ENCODE measurements around the gene EML3.
"Not testable (repeated sequence)": the region's sequence is repeated elsewhere in the genome, so short reads cannot be mapped to it uniquely, and the experiment has no call there.

EML3 gene

GRCh38 chr11:62580959-62581715, 31.4 kb downstream of the EML3 start:
- Mint-ChIP-seq H3K36me3 (ENCODE audit: insufficient read depth) (peaks cover 41% of the 10 kb centered on the region), H3K27me3 (no peaks in the 10 kb centered on the region), H3K4me1 (ENCODE audit: low read depth in 2 of 2) (peaks cover 0 to 3% of the 10 kb centered on the region in 2 donors), H3K4me3 (no peak overlapping the region), H3K27ac (no peak overlapping the region), H3K9me3 (no peaks in the 10 kb centered on the region)
- no peak for ATAC-seq (replicated peaks)
- no peak for DNase-seq

GRCh38 chr11:62579252-62579651, 33.3 kb downstream of the EML3 start:
- ATAC-seq (replicated peaks) (no peak), DNase-seq (no peak)
- no peaks in the 10 kb centered on the region for H3K9me3 Mint-ChIP-seq
- no peak overlapping the region for H3K4me3 Mint-ChIP-seq
- no peaks in the 10 kb centered on the region for H3K27me3 Mint-ChIP-seq
- peaks cover 13 to 16% of the 10 kb centered on the region in 2 donors for H3K4me1 Mint-ChIP-seq (ENCODE audit: low read depth in 2 of 2)
- H3K27ac Mint-ChIP-seq, result no peak overlapping the region
- peaks cover 38% of the 10 kb centered on the region for H3K36me3 Mint-ChIP-seq (ENCODE audit: insufficient read depth)

GRCh38 chr11:62578541-62578940, 34.0 kb downstream of the EML3 start:
- Mint-ChIP-seq H3K27ac (no peak overlapping the region), H3K36me3 (ENCODE audit: insufficient read depth) (peaks cover 43% of the 10 kb centered on the region), H3K4me1 (ENCODE audit: low read depth in 2 of 2) (peaks cover 17 to 18% of the 10 kb centered on the region in 2 donors), H3K4me3 (no peak overlapping the region), H3K9me3 (no peaks in the 10 kb centered on the region), H3K27me3 (no peaks in the 10 kb centered on the region)
- DNase-seq (no peak), ATAC-seq (replicated peaks) (no peak)

DNA sequence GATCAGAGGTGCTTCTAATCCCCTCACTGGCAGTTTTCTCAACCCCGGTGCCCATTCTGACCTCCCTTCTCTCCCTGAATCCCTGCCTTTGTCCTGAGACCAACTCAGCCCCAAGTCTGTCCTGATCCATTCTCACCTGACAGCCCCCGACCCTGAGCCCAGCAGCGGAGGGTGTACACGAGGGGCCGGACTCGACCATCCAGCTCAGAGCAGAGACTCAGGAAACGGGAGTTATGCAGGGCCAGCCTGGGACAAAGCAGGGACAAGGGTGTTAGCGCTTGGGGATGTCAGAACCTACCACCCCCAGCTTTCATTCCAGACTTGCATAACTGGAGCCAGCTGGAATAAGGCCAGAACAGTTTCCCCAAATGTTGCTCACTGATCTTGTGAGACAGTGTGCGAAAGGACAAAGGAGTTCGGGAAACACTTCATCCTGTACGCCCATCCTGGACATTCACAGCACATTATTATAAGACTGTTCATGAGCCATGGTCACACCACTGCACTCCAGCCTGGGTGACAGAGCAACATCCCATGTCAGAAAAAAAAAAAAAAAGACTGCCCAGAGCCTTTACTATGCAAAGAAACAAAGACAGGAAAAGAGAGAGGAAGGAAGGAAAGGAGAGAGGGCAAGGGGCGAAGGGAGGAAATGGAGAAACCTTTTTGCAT, 35.4 kb downstream of the EML3 start:
- no peak for ATAC-seq (replicated peaks)
- no peak for DNase-seq
- H3K9me3 Mint-ChIP-seq, result no peaks in the 10 kb centered on the region
- H3K4me3 Mint-ChIP-seq, result no peak overlapping the region
- H3K4me1 Mint-ChIP-seq (ENCODE audit: low read depth in 2 of 2), result peaks cover 31 to 32% of the 10 kb centered on the region in 2 donors
- no peaks in the 10 kb centered on the region for H3K27me3 Mint-ChIP-seq
- peaks cover 57% of the 10 kb centered on the region for H3K36me3 Mint-ChIP-seq (ENCODE audit: insufficient read depth)
- no peak overlapping the region for H3K27ac Mint-ChIP-seq

DNA sequence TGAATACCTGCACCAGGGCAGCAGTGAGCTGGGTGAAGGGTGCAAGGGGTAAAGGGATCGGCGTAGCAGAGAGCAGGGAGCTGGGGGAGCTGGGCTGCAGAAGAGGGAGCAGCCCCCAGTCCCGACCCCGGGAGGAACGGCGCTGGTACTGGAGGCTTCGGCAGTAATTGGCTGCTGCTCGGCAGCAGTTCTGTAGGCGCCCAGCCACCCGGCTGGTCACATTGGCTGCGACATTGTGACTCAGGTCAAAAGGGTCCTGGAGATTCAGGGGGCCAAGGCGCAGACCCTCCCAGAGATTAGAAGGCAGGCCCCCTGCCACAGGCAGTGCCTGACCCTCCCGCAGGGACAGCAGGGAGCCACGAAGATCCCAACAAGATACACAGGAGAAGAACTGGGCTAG, 36.7 kb downstream of the EML3 start:
- peaks cover 67% of the 10 kb centered on the region for H3K36me3 Mint-ChIP-seq (ENCODE audit: insufficient read depth)

DNA sequence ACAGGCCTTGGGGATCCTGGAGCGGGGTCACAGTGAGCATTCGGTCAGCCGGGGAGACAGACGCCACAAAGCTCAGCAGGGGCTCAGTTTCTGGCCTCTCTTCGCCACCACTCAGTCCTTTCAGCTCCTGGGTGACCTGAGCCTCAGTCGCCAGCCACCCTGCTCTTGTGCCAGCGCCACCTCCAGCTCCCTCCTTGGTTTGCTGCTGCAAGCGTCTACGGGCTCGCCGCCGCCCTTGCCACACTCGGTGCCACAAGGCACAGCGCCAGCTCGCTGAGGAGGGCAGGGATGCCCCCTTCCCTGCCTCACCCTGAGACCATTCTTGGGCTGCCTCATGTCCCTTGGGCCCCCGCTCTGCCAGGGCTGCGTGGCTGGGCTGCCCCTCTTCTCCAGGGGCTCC, 37.4 kb downstream of the EML3 start:
- no peak for DNase-seq
- Mint-ChIP-seq H3K4me1 (ENCODE audit: low read depth in 2 of 2) (peaks cover 43 to 46% of the 10 kb centered on the region in 2 donors), H3K27me3 (no peaks in the 10 kb centered on the region), H3K27ac (peak overlapping the region; percentile 96 to 97), H3K9me3 (no peaks in the 10 kb centered on the region), H3K36me3 (ENCODE audit: insufficient read depth) (peaks cover 69% of the 10 kb centered on the region), H3K4me3 (peak overlapping the region; percentile 95 to 99)
- no peak for ATAC-seq (replicated peaks)

More for the DNA sequence above, 36.7 kb downstream of the EML3 start:
- H3K9me3 Mint-ChIP-seq, result no peaks in the 10 kb centered on the region
- H3K27me3 Mint-ChIP-seq, result no peaks in the 10 kb centered on the region
- ATAC-seq (replicated peaks), result no peak
- peak overlapping the region; percentile 59 to 81 for H3K27ac Mint-ChIP-seq
- peaks cover 40 to 44% of the 10 kb centered on the region in 2 donors for H3K4me1 Mint-ChIP-seq (ENCODE audit: low read depth in 2 of 2)
- H3K4me3 Mint-ChIP-seq, result peak overlapping the region; percentile 95 to 99
- no peak for DNase-seq

DNA sequence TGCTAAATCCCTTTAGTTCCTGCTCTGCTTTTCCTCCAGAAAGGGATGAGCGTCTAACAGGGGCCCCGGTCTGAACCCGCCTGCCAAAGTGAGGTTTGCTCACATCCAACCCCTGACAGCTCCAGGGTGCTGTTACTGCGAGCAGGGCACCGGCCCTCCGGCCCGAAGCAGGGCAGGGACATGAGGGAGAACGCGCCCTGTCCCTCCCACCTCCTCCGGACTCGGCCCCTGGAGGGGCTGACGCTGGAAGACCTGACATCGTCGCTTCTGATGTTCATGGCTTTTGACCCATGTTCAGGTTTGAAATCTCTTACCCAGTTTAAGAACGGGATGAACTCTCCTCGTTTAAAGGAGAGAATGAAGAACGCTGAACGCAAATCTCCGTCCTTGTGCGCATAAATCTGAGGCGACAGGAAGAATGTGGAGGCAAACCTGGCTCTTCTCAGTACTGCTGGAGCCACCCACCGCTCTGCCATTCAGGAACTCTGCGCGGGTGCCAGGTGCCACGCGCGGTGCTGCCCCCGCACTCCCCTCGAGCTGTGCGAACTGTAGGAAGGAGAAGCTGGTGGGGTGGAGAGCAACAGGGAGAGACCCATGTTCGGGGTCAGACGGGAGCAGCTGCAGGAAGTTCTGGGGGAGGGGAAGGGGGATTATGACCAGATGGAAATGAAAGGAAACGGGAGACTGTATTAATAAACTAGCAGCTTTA, 38.1 kb downstream of the EML3 start:
- Mint-ChIP-seq H3K36me3 (ENCODE audit: insufficient read depth) (peaks cover 75% of the 10 kb centered on the region), H3K27ac (peak overlapping the region; percentile 96 to 97), H3K27me3 (no peaks in the 10 kb centered on the region), H3K9me3 (no peaks in the 10 kb centered on the region), H3K4me1 (ENCODE audit: low read depth in 2 of 2) (peaks cover 45 to 48% of the 10 kb centered on the region in 2 donors), H3K4me3 (peak overlapping the region; percentile 95 to 99)
- no peak for DNase-seq
- peak; percentile 7 for ATAC-seq (replicated peaks)

DNA sequence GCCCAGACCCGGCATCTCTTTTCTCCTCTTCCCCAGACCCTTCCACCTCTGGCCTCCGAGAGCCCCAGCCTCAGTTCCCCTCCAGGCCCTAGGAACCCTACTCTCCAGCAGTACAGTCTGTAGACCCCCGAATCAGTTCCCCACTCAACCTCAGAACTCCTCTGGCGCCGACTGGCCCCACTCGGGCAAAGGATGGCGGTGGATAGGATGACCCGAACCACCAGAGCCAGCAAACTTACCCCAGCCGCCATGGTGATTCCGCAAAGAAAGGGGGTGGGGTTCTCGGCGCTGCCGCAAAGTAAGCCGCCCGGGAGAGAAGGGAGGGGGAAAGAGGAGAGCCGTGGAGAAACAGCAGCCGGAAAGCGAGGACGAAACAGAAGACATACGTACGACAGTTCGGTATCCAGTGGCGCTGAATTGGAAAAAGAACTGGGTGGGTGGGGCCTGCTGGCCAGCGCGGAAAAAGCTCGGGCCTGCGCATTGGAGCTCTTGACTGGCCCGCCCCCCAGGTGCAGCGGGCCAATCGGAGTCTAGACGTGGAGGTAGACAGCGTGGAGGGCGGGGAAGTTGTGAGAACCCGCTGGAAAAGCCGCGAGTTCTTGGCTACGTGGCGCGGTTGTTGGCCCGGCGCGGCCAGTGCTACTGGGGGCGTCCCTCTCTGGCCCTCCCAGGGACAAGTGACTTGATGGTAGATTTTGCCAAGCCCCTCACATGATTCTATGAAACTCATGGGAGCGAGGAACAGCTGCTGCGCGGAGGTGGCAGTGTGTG, 38.8 kb downstream of the EML3 start, which contains the start of gene EEF1G:
EEF1G (minus strand) TSS at position 300 of the 771 bp plus-strand sequence; CDS start at position 251, 49 bp downstream.
- Mint-ChIP-seq H3K36me3 (ENCODE audit: insufficient read depth) (peaks cover 82% of the 10 kb centered on the region), H3K9me3 (no peaks in the 10 kb centered on the region), H3K4me1 (ENCODE audit: low read depth in 2 of 2) (peaks cover 45 to 48% of the 10 kb centered on the region in 2 donors)

GRCh38 chr11:62573006-62573591, 39.5 kb downstream of the EML3 start:
- peaks cover 45 to 48% of the 10 kb centered on the region in 2 donors for H3K4me1 Mint-ChIP-seq (ENCODE audit: low read depth in 2 of 2)
- no peaks in the 10 kb centered on the region for H3K27me3 Mint-ChIP-seq
- ATAC-seq (replicated peaks) (peak; percentile 11), DNase-seq (peak in 1 of 3 experiments; percentile 29)
- H3K27ac Mint-ChIP-seq, result peak overlapping the region; percentile 96 to 97
- no peaks in the 10 kb centered on the region for H3K9me3 Mint-ChIP-seq
- H3K4me3 Mint-ChIP-seq, result peak overlapping the region; percentile 95 to 99
- H3K36me3 Mint-ChIP-seq (ENCODE audit: insufficient read depth), result peaks cover 82% of the 10 kb centered on the region

More for the DNA sequence above, 38.8 kb downstream of the EML3 start, which contains the start of gene EEF1G:
- peak; percentile 96 to 97 (median 97) for DNase-seq
- peak within 1 kb of the TSS; percentile 96 to 97 for H3K27ac Mint-ChIP-seq
- H3K27me3 Mint-ChIP-seq, result no peaks in the 10 kb centered on the region
- peak within 1 kb of the TSS; percentile 95 to 99 for H3K4me3 Mint-ChIP-seq
- ATAC-seq (replicated peaks), result peak; percentile 91

GRCh38 chr11:62572431-62572830, 40.1 kb downstream of the EML3 start:
- ATAC-seq (replicated peaks) (no peak), DNase-seq (no peak)
- Mint-ChIP-seq H3K27me3 (no peaks in the 10 kb centered on the region), H3K36me3 (ENCODE audit: insufficient read depth) (peaks cover 82% of the 10 kb centered on the region), H3K4me3 (peak overlapping the region; percentile 95 to 99), H3K4me1 (ENCODE audit: low read depth in 2 of 2) (peaks cover 45 to 49% of the 10 kb centered on the region in 2 donors), H3K9me3 (no peaks in the 10 kb centered on the region), H3K27ac (peak overlapping the region; percentile 96 to 97)

DNA sequence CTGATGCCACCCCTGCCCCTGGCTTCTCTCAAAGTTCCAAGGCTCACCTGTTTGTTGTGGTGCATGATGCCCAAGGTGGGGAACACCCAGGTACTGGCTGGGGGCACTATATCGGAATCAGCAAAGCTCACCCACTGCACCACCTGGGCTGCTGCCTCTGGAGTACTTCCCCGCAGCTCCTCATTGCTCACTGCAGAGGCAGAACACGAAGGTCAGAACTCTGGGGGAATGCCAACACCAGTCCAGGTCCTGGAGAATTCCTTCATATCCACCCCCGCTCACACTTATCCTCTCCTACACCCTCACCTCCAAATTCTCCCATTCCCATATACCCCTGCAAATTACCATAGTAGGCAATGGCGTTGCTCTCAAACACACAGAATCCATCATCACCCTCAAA, 41.1 kb downstream of the EML3 start:
- Mint-ChIP-seq H3K36me3 (ENCODE audit: insufficient read depth) (peaks cover 86% of the 10 kb centered on the region), H3K4me3 (peak overlapping the region; percentile 31 to 95), H3K27ac (peak overlapping the region; percentile 73 to 96), H3K4me1 (ENCODE audit: low read depth in 2 of 2) (peaks cover 50 to 56% of the 10 kb centered on the region in 2 donors)
- not testable (repeated sequence) for H3K27me3 Mint-ChIP-seq; ATAC-seq (replicated peaks); DNase-seq; H3K9me3 Mint-ChIP-seq

DNA sequence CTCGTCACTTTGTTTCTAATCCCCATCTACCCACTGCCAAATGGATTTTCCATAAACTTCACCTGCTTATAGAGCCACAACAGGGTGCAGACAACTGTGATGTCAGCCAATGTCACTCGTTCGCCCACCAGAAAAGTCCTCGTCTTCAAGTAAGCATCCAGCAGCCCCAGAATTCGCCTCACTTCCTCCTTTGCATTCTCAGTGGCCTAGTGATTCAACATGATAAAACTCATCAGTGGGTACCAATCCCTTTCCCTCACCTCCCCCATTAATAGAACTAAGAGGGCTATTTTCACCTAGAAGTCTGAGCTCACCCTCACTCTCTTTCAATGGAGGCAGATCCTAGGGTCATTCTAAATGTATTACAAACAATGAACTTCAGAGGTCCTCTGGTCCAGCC, 41.7 kb downstream of the EML3 start:
- DNase-seq; ATAC-seq (replicated peaks); H3K9me3 Mint-ChIP-seq; H3K27me3 Mint-ChIP-seq: not testable (repeated sequence)
- Mint-ChIP-seq H3K36me3 (ENCODE audit: insufficient read depth) (peaks cover 92% of the 10 kb centered on the region), H3K4me1 (ENCODE audit: low read depth in 2 of 2) (peaks cover 54 to 56% of the 10 kb centered on the region in 2 donors), H3K4me3 (peak overlapping the region in 1 of 2 donors; percentile 31), H3K27ac (peak overlapping the region; percentile 73 to 96)
